NT2/D1 (cell line): Measurements from ENCODE around the gene C20orf141.

Experiments
- SUZ12 ChIP-seq: IDR thresholded peaks from 2 replicates; pipeline ENCODE4 v1.6.1; 2011; ENCODE audit not compliant: insufficient read length, insufficient read depth; ENCODE audit errors: extremely low read depth
- YY1 ChIP-seq: IDR thresholded peaks from 2 replicates; pipeline ENCODE4 v1.6.1; 2011; ENCODE audit not compliant: insufficient read length, insufficient read depth
- ZNF274 ChIP-seq: IDR thresholded peaks from 2 replicates; pipeline ENCODE4 v1.6.1; 2011; ENCODE audit warnings: mild to moderate bottlenecking, low read depth, low read length

DNA sequence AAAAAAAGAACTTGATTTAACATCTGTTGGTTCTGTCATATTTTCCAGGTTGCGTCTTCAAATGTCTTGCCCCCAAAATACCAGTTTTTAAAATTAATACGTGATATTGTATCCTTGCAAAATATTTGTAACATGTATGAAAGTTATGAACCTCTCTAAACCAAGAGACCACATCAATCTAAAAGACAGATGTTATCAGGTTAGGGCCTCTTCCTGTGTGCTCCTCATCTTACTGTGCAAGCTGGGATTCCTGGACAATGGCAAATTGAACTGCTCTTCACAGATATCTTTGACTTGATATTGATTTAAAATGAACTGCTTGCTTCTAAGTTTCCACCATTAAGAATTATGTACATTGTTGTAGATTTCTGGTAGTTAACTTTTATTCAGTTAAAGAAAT is 11.0 kb downstream of the C20orf141 start:
- TF ChIP-seq ZNF274 (no peak), SUZ12 (no peak), YY1 (no peak)
